ENCODE data around the gene STX3. TPM values are rescaled to one million over a fixed set of nuclear protein-coding genes. Genes with fewer than 3 reads are reported as not detected.

Gene STX3
- polyA plus RNA-seq, 1 donor from 2014 or later: 21.3 TPM

DNA sequence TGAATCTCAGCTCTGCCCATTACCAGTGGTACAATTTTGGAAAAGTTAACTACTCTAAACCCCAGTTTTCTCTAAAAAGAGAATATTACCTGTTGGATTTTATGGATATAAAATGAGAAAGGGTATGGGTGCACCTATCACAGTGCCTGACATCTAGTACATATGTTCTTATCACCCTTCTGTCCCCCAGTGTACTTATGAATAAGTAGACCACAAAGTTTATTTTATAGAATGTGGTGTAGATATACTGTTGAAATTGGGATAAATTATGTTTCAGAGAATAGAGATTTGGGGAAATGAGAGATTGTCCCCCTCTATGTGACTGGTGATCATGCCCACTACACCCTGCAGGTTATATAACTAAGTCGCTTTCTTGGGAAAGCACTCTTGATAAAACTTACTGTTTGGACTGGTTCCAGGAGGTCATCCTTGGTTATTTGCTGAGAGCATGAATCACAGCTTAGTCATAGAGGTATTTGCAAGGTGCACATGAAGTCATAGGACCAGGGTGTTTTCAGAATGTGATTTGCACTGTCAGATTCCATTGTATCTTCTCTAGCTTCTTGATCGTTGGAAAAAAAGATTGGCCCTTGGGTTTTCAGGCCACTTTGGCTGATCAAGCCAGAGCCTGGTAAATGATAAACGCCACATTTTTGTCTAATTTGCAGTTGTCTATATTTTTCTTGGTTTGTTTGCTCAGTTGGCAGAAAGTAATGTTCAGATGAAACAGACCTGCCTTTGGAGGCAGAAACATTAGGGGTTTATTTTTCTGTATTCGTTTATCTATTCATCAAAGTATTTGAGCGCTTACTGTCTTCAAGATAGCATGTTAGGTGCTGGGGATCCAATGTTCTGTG lies 21.3 kb downstream of the STX3 start:
- no peak overlapping the region for H3K4me3 ChIP-seq (ENCODE audit: low read length)
- TF ChIP-seq SMC3 (conservative IDR thresholded peaks at IDR 0.05; ENCODE audit: poor library complexity) (no peak), POLR2AphosphoS5 (IDR thresholded peaks at IDR 0.05) (no peak), EP300 (conservative IDR thresholded peaks at IDR 0.05; ENCODE audit: poor library complexity, severe bottlenecking) (no peak), TAF1 (IDR thresholded peaks at IDR 0.05; ENCODE audit: low read depth) (no peak), MXI1 (conservative IDR thresholded peaks at IDR 0.05; ENCODE audit: poor library complexity, severe bottlenecking) (no peak), EZH2 (IDR thresholded peaks at IDR 0.05; ENCODE audit: borderline replicate concordance, insufficient read depth, low read length, poor library complexity, severe bottlenecking) (no peak), RAD21 (conservative IDR thresholded peaks at IDR 0.05) (no peak)
- TF ChIP-seq, protein P1, sequence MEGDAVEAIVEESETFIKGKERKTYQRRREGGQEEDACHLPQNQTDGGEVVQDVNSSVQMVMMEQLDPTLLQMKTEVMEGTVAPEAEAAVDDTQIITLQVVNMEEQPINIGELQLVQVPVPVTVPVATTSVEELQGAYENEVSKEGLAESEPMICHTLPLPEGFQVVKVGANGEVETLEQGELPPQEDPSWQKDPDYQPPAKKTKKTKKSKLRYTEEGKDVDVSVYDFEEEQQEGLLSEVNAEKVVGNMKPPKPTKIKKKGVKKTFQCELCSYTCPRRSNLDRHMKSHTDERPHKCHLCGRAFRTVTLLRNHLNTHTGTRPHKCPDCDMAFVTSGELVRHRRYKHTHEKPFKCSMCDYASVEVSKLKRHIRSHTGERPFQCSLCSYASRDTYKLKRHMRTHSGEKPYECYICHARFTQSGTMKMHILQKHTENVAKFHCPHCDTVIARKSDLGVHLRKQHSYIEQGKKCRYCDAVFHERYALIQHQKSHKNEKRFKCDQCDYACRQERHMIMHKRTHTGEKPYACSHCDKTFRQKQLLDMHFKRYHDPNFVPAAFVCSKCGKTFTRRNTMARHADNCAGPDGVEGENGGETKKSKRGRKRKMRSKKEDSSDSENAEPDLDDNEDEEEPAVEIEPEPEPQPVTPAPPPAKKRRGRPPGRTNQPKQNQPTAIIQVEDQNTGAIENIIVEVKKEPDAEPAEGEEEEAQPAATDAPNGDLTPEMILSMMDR (IDR thresholded peaks at IDR 0.05; ENCODE audit: poor library complexity, severe bottlenecking): no peak
- TF ChIP-seq, protein P2, sequence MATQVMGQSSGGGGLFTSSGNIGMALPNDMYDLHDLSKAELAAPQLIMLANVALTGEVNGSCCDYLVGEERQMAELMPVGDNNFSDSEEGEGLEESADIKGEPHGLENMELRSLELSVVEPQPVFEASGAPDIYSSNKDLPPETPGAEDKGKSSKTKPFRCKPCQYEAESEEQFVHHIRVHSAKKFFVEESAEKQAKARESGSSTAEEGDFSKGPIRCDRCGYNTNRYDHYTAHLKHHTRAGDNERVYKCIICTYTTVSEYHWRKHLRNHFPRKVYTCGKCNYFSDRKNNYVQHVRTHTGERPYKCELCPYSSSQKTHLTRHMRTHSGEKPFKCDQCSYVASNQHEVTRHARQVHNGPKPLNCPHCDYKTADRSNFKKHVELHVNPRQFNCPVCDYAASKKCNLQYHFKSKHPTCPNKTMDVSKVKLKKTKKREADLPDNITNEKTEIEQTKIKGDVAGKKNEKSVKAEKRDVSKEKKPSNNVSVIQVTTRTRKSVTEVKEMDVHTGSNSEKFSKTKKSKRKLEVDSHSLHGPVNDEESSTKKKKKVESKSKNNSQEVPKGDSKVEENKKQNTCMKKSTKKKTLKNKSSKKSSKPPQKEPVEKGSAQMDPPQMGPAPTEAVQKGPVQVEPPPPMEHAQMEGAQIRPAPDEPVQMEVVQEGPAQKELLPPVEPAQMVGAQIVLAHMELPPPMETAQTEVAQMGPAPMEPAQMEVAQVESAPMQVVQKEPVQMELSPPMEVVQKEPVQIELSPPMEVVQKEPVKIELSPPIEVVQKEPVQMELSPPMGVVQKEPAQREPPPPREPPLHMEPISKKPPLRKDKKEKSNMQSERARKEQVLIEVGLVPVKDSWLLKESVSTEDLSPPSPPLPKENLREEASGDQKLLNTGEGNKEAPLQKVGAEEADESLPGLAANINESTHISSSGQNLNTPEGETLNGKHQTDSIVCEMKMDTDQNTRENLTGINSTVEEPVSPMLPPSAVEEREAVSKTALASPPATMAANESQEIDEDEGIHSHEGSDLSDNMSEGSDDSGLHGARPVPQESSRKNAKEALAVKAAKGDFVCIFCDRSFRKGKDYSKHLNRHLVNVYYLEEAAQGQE (IDR thresholded peaks at IDR 0.05; ENCODE audit: borderline replicate concordance): no peak
- H3K9me2 ChIP-seq (ENCODE audit: insufficient read depth, low read length): no peaks in the 10 kb centered on the region

DNA sequence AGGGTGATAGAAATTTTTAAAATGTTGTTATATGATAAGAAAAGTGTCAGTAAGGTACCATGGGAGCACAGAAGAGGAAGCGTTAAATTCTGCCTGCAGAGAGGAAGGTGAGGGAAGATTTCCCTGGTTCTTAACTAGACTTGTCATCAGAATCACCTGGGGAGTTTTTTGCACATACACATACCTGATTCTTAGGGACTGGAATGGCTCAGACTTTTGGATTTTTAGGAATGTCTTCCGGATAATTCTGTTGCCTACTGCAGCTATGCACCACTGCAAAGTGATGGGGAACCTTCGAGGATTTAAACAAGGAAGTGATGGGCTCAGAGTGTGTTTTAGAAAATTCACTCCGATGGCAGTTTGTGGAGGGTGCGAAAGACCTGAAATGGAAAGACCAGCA lies 21.9 kb downstream of the STX3 start:
- Histone ChIP-seq H3K9ac (ENCODE audit: low read length) (no peak overlapping the region), H3K79me2 (replicated peaks; ENCODE audit: insufficient read depth, low read length) (no peaks in the 10 kb centered on the region), H3K36me3 (ENCODE audit: insufficient read depth, low read length) (no peaks in the 10 kb centered on the region), H3K9me3 (ENCODE audit: low read length) (no peaks in the 10 kb centered on the region), H3K4me2 (ENCODE audit: low read length) (no peak overlapping the region), H3K27ac (ENCODE audit: low read length) (no peak overlapping the region), H3K9me2 (ENCODE audit: insufficient read depth, low read length) (no peaks in the 10 kb centered on the region), H3K27me3 (ENCODE audit: insufficient read depth, low read depth, low read length) (no peaks in the 10 kb centered on the region), H4K20me1 (ENCODE audit: insufficient read depth) (no peaks in the 10 kb centered on the region), H3K4me3 (ENCODE audit: low read length) (no peak overlapping the region), H2AFZ (ENCODE audit: low read depth, low read length) (no peak overlapping the region), H3F3A (ENCODE audit: insufficient read depth, low read length, poor library complexity, severe bottlenecking) (no peaks in the 10 kb centered on the region)
- TF ChIP-seq POLR2AphosphoS5 (IDR thresholded peaks at IDR 0.05) (no peak), RAD21 (conservative IDR thresholded peaks at IDR 0.05) (no peak), TAF1 (IDR thresholded peaks at IDR 0.05; ENCODE audit: low read depth) (no peak), MXI1 (conservative IDR thresholded peaks at IDR 0.05; ENCODE audit: poor library complexity, severe bottlenecking) (no peak), EP300 (conservative IDR thresholded peaks at IDR 0.05; ENCODE audit: poor library complexity, severe bottlenecking) (no peak), SMC3 (conservative IDR thresholded peaks at IDR 0.05; ENCODE audit: poor library complexity) (no peak), EZH2 (IDR thresholded peaks at IDR 0.05; ENCODE audit: borderline replicate concordance, insufficient read depth, low read length, poor library complexity, severe bottlenecking) (no peak)
- TF ChIP-seq, protein P1 (IDR thresholded peaks at IDR 0.05; ENCODE audit: poor library complexity, severe bottlenecking): no peak
- TF ChIP-seq, protein P2 (IDR thresholded peaks at IDR 0.05; ENCODE audit: borderline replicate concordance): no peak

More for the DNA sequence above, 21.3 kb downstream of the STX3 start:
- no peak overlapping the region for H2AFZ ChIP-seq (ENCODE audit: low read depth, low read length)
- no peaks in the 10 kb centered on the region for H3K79me2 ChIP-seq (replicated peaks; ENCODE audit: insufficient read depth, low read length)
- no peak overlapping the region for H3K4me2 ChIP-seq (ENCODE audit: low read length)
- no peaks in the 10 kb centered on the region for H3F3A ChIP-seq (ENCODE audit: insufficient read depth, low read length, poor library complexity, severe bottlenecking)
- H3K9ac ChIP-seq (ENCODE audit: low read length): no peak overlapping the region
- H3K9me3 ChIP-seq (ENCODE audit: low read length): no peaks in the 10 kb centered on the region
- no peaks in the 10 kb centered on the region for H4K20me1 ChIP-seq (ENCODE audit: insufficient read depth)
- no peaks in the 10 kb centered on the region for H3K36me3 ChIP-seq (ENCODE audit: insufficient read depth, low read length)
- no peaks in the 10 kb centered on the region for H3K27me3 ChIP-seq (ENCODE audit: insufficient read depth, low read depth, low read length)
- no peak overlapping the region for H3K27ac ChIP-seq (ENCODE audit: low read length)

Measured in neural cell (in vitro differentiated cells).